ENCODE measurements around the gene GK.
A peak's percentile ranks its signal among the peaks of the same experiment; 100 is the strongest.
"Not testable (repeated sequence)": the region's sequence is repeated elsewhere in the genome, so short reads cannot be mapped to it uniquely, and the experiment has no call there.

The GK gene

DNA sequence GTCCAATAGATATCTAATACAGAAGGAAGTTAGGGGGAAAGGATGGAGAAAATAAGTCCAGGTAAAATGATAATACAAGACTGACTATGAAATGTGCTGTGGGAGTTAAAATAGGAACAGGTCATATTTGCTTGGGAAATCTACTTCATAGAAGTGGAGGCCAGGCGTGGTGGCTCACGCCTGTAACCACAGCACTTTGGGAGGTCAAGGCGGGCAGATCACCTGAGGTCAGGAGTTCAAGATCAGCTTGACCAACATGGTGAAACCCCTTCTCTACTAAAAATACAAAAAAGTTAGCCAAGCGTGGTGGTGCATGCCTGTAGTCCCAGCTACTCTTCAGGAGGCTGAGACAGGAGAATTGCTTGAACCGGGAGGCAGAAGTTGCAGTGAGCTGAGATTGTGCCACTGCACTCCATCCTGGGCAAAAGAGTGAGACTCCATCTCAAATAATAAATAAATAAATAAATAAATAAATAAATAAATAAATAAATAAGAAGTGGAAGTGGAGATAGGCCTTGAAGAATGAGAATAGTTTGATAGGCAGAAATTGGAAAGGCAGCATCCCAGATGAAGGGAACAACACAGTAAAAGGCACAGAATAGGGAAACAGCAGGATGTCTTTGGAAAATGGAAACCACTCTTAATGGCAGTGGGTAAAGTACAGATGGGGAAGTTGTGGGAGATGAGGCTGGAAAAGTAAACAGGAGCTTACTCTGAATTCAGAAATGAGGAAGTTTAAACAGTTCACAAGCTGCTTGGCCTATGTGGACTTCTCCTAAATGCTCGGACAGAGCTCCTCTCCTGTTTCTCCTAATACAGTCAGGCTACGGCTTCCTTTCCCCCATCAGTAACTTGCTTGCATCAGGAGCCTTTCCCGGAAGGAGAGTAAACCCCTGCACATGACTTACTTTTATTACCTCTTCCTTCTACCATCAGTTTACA is 15.1 kb upstream of the GK start:
- H3K4me3 ChIP-seq (replicated peaks; ENCODE audit: insufficient read depth, low read length): no peak overlapping the region
- peak in 1 of 2 experiments; percentile 76 for DNase-seq (ENCODE audit: low read depth in 1 of 2, low spot score in 1 of 2)
- H3K27ac ChIP-seq (replicated peaks): peak overlapping the region; percentile 23
- TF ChIP-seq, protein P1, sequence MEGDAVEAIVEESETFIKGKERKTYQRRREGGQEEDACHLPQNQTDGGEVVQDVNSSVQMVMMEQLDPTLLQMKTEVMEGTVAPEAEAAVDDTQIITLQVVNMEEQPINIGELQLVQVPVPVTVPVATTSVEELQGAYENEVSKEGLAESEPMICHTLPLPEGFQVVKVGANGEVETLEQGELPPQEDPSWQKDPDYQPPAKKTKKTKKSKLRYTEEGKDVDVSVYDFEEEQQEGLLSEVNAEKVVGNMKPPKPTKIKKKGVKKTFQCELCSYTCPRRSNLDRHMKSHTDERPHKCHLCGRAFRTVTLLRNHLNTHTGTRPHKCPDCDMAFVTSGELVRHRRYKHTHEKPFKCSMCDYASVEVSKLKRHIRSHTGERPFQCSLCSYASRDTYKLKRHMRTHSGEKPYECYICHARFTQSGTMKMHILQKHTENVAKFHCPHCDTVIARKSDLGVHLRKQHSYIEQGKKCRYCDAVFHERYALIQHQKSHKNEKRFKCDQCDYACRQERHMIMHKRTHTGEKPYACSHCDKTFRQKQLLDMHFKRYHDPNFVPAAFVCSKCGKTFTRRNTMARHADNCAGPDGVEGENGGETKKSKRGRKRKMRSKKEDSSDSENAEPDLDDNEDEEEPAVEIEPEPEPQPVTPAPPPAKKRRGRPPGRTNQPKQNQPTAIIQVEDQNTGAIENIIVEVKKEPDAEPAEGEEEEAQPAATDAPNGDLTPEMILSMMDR (IDR thresholded peaks at IDR 0.05; ENCODE audit: insufficient read depth, low read length): no peak
- TF ChIP-seq GABPA (IDR thresholded peaks at IDR 0.05; ENCODE audit: low read depth) (no peak), SPI1 (IDR thresholded peaks at IDR 0.05; ENCODE audit: borderline replicate concordance, low read depth) (peak; percentile 65; the same call in 1 of the 2 replicates)
- TF ChIP-seq, protein P2, sequence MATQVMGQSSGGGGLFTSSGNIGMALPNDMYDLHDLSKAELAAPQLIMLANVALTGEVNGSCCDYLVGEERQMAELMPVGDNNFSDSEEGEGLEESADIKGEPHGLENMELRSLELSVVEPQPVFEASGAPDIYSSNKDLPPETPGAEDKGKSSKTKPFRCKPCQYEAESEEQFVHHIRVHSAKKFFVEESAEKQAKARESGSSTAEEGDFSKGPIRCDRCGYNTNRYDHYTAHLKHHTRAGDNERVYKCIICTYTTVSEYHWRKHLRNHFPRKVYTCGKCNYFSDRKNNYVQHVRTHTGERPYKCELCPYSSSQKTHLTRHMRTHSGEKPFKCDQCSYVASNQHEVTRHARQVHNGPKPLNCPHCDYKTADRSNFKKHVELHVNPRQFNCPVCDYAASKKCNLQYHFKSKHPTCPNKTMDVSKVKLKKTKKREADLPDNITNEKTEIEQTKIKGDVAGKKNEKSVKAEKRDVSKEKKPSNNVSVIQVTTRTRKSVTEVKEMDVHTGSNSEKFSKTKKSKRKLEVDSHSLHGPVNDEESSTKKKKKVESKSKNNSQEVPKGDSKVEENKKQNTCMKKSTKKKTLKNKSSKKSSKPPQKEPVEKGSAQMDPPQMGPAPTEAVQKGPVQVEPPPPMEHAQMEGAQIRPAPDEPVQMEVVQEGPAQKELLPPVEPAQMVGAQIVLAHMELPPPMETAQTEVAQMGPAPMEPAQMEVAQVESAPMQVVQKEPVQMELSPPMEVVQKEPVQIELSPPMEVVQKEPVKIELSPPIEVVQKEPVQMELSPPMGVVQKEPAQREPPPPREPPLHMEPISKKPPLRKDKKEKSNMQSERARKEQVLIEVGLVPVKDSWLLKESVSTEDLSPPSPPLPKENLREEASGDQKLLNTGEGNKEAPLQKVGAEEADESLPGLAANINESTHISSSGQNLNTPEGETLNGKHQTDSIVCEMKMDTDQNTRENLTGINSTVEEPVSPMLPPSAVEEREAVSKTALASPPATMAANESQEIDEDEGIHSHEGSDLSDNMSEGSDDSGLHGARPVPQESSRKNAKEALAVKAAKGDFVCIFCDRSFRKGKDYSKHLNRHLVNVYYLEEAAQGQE (IDR thresholded peaks at IDR 0.05; ENCODE audit: insufficient replicate concordance, low read depth): no peak
- no peaks in the 10 kb centered on the region for H3K27me3 ChIP-seq (ENCODE audit: insufficient read depth, poor library complexity, severe bottlenecking)

DNA sequence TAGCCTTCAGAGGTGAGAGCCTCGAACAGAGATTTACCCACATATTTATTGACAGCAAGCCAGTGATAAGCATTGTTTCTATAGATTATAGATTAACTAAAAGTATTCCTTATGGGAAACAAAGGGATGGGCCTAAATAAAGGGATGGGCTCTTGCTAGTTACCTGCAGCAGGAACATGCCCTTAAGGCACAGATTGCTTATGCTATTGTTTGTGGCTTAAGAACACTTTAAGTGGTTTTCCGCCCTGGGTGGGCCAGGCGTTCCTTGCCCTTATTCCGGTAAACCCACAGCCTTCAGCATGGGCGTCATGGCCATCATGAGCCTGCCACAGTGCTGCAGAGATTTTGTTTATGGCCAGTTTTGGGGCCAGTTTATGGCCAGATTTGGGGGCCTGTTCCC is 13.5 kb upstream of the GK start:
- not testable (repeated sequence) for DNase-seq (ENCODE audit: low read depth in 1 of 2, low spot score in 1 of 2); H3K27ac ChIP-seq (replicated peaks); H3K27me3 ChIP-seq (ENCODE audit: insufficient read depth, poor library complexity, severe bottlenecking); H3K4me3 ChIP-seq (replicated peaks; ENCODE audit: insufficient read depth, low read length)

DNA sequence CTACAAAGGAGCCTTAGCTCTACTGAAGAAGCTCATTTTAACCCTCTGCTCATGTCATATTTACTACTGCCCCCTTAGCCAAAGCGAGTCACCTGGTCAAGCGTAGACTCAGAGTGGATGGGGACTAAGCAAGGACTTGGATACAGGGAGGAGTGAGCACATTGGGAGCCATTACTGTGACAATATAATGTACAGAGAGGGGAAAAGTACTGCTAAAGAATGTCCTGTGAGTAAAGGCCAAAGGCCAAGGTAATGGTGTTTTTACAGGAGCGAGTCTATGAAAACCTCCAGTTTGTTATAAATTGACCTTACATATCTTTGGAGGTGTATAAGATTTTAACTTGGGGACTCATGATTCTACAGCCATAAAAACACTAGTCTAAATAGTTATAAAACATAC is 10.6 kb upstream of the GK start:
- no peaks in the 10 kb centered on the region for H3K27me3 ChIP-seq (ENCODE audit: insufficient read depth, poor library complexity, severe bottlenecking)
- no peak overlapping the region for H3K4me3 ChIP-seq (replicated peaks; ENCODE audit: insufficient read depth, low read length)
- DNase-seq (ENCODE audit: low read depth in 1 of 2, low spot score in 1 of 2): no peak
- TF ChIP-seq SPI1 (IDR thresholded peaks at IDR 0.05; ENCODE audit: borderline replicate concordance, low read depth): no peak
- TF ChIP-seq, protein P2 (IDR thresholded peaks at IDR 0.05; ENCODE audit: insufficient replicate concordance, low read depth): no peak
- TF ChIP-seq, protein P1 (IDR thresholded peaks at IDR 0.05; ENCODE audit: insufficient read depth, low read length): no peak
- no peak for TF ChIP-seq GABPA (IDR thresholded peaks at IDR 0.05; ENCODE audit: low read depth)
- TF ChIP-seq POLR2AphosphoS5 (IDR thresholded peaks at IDR 0.05; ENCODE audit: low read depth): no peak
- peak overlapping the region; percentile 72 for H3K27ac ChIP-seq (replicated peaks)

DNA sequence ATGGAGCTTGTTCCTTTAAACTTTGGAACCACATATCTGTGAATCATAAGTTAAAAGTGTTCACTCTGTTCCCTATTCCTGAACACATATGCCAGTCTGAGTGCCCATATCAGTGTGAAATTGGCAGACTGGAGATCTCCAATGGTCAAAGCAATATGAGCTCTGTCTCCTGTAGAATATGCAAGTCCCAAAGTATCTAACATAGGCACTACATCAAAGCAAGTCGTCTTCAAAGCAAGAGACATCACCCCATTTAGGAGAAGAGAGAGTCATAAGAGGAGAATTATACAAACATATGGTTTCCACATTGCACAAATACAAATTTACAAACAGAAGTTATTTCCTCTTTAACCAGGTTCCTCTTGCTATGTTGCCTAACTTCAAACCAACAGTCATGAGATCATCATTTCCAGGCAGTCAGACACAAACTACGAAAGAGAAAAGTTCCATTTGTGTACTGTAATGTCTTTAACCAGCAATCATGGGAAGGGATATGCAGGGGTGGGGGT is 9.9 kb upstream of the GK start:
- Histone ChIP-seq H3K27ac (replicated peaks) (peak overlapping the region; percentile 72), H3K27me3 (ENCODE audit: insufficient read depth, poor library complexity, severe bottlenecking) (no peaks in the 10 kb centered on the region), H3K4me3 (replicated peaks; ENCODE audit: insufficient read depth, low read length) (no peak overlapping the region)
- TF ChIP-seq POLR2AphosphoS5 (IDR thresholded peaks at IDR 0.05; ENCODE audit: low read depth) (peak; percentile 26; the same call in 1 of the 2 replicates), GABPA (IDR thresholded peaks at IDR 0.05; ENCODE audit: low read depth) (no peak)
- DNase-seq (ENCODE audit: low read depth in 1 of 2, low spot score in 1 of 2): peak; percentile 55 to 75
